Naive thymus-derived CD8-positive, alpha-beta T cell (primary cell): ENCODE results near the gene HIF1AN. TPM values are rescaled to one million over a fixed set of nuclear protein-coding genes. Genes with fewer than 3 reads are reported as not detected.
A peak's percentile ranks its signal among the peaks of the same experiment; 100 is the strongest.

Experiments used
- ATAC-seq, 2 donors: fragments of 150-1000 bp; cut with Tn5 transposase in 1 of 2; sonication (Bioruptor Pico), chemical (Tn5 transposase) in 1 of 2; 1 replicate in 1 of 2; 2 replicates in 1 of 2; pipeline ENCODE4 v1.10.0; 2021; ENCODE audit warnings: mild to moderate bottlenecking in 2 of 2, moderate library complexity in 2 of 2
- POLR2A ChIA-PET: fragments of 350-600 bp; sonication (Branson Sonifier 250); formaldehyde crosslinking; loops from one replicate; lab custom pipeline; 2021; ENCODE audit warnings: antibody characterized with exemption; lab: Charles Lee
- DNase-seq, 10 donors: peaks; one replicate each; pipeline versions ENCODE4 v3.0.0 to v3.0.0-alpha.2; 2020 to 2022
- H3K27ac Mint-ChIP-seq, 10 donors: one replicate each; pipeline ENCODE4 v1.8.0; 2020 to 2022; ENCODE audit warnings: mild to moderate bottlenecking in 10 of 10, mixed read lengths in 10 of 10, moderate library complexity in 4 of 10, inconsistent platforms in 1 of 10
- H3K27me3 Mint-ChIP-seq, 5 donors: one replicate each; pipeline ENCODE4 v1.8.0; 2021 to 2022; ENCODE audit warnings: mixed read lengths in 5 of 5
- H3K36me3 Mint-ChIP-seq, 3 donors: one replicate each; pipeline ENCODE4 v1.8.0; 2020 to 2022; ENCODE audit warnings: mixed read lengths in 3 of 3, mild to moderate bottlenecking in 2 of 3, inconsistent platforms in 1 of 3
- H3K4me1 Mint-ChIP-seq, 4 donors: one replicate each; pipeline ENCODE4 v1.8.0; 2021 to 2022; ENCODE audit warnings: mixed read lengths in 4 of 4
- H3K4me3 Mint-ChIP-seq, 10 donors: one replicate each; pipeline ENCODE4 v1.8.0; 2020 to 2022; ENCODE audit warnings: mild to moderate bottlenecking in 10 of 10, mixed read lengths in 10 of 10, moderate library complexity in 6 of 10, inconsistent platforms in 1 of 10
- H3K9me3 Mint-ChIP-seq, 9 donors: one replicate each; pipeline ENCODE4 v1.8.0; 2020 to 2022; ENCODE audit warnings: mixed read lengths in 9 of 9, mild to moderate bottlenecking in 3 of 9, inconsistent platforms in 1 of 9, moderate library complexity in 1 of 9
- polyA plus RNA-seq, 3 donors: library from polyadenylated mRNA; unstranded; fragments of 300-500 nt; fragmentation: Illumina TruSeq; gene quantifications; one replicate each; pipeline ENCODE4 v1.2.3, GENCODE V29; 2021
- total RNA-seq, 8 experiments: library from RNA in 2 of 8; stranded (reverse) in 2 of 8; gene quantifications; one replicate each; pipeline ENCODE4 v1.2.3 and lab custom pipeline; 2021 to 2026

Gene HIF1AN
- 10 to 100 TPM; 63.5 to 65.3 TPM for total RNA-seq
- polyA plus RNA-seq = 10 to 100 TPM; 24.7 to 28.6 (median 26.9) TPM
- 79.7 to 114 (median 91.5) reads per million in 6 experiments for total RNA-seq (lab: John Stamatoyannopoulos, UW)

DNA sequence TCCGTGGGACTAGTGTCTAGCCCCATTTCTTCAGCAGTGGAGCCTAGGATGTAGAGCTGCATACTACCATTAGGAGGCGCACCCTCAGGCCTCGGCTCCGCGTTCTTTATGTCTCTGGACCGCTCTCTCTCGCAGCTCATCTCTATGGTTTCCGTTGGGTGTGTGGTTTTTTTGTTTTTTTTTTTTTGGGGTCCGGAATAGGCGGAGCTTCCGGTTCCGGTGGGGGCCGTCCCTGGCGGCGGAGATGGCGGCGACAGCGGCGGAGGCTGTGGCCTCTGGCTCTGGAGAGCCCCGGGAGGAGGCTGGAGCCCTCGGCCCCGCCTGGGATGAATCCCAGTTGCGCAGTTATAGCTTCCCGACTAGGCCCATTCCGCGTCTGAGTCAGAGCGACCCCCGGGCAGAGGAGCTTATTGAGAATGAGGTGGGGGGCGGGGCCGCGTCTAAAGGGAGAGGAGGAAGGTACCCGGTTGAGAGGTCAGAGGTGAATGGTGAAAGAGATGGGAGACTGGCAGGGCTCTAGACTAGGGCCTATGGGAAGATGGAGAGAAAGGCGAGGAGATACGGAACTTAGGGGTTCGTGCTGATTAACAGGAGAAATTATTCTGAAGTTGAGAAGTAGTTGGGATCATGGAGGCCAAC is at the start of gene HIF1AN:
Gene HIF1AN (plus strand): TSS at position 229 of the 639 bp plus-strand sequence. CDS start 16 bp downstream, at position 245.
- peak; percentile 76 to 96 (median 90) for DNase-seq
- Mint-ChIP-seq H3K36me3 (peaks cover 0 to 28% (median 0%) of the 10 kb centered on the region in 3 donors), H3K4me3 (peak within 1 kb of the TSS in 3 of 10 donors; percentile 8 to 32 (median 15)), H3K9me3 (no peaks in the 10 kb centered on the region), H3K27me3 (no peaks in the 10 kb centered on the region), H3K27ac (peak within 1 kb of the TSS in 5 of 10 donors; percentile 25 to 74 (median 40)), H3K4me1 (peaks cover 11 to 29% (median 15%) of the 10 kb centered on the region in 4 donors)
- ATAC-seq = peak; percentile 97 to 98
- POLR2A ChIA-PET = interaction anchor here (0.6 to 1.6 kb wide), 15 partner anchors 9 to 397 kb away, joined by 3 to 16 read pairs (median 5); no protein-coding TSS in a partner anchor

DNA sequence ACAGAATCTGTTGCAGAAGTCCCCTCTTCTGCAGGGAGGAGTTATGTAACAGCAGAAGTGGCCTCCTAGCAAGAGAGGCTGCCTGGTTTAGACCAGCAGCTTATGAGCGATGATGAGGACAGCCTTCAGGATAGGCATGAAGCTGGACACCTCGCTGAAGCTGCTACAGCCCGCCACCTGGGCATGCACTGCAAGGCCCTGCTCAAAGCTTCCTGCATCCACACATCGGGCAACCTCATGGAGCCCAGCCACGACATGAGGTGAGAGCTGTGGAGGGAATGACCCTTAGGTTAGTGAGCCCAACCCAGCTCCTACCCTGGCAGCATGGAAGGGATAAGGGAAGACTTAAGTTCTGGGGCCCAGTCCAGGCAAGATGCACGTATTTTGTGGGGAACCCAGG is 48.2 kb upstream of the HIF1AN start:
- Mint-ChIP-seq H3K9me3 (no peaks in the 10 kb centered on the region), H3K27me3 (no peaks in the 10 kb centered on the region), H3K4me1 (peaks cover 4 to 15% (median 10%) of the 10 kb centered on the region in 4 donors), H3K4me3 (no peak overlapping the region), H3K36me3 (peaks cover 5 to 58% (median 22%) of the 10 kb centered on the region in 3 donors), H3K27ac (no peak overlapping the region)
- ATAC-seq = no peak
- POLR2A ChIA-PET = no interaction called here
- no peak for DNase-seq

DNA sequence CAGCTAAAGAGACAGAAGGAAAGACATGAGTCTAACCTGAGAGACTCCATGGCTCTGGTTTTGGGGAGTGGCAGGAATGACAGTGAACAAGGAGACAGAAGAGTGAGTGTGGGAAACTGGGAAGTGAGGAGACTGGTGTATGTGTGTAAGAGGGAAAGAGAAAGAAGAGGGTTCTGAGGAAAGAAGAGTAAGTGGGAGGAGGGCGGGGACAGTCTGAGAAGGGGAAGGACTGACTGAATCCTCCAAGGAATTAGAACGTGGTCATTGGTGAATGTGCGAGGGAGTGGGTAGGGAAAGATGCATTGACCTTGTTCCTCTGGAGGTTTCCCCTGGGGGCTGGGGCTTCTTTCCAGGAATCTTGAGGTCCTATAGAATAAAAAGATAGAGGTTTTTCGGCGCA is 46.3 kb upstream of the HIF1AN start:
- H3K27me3 Mint-ChIP-seq = no peaks in the 10 kb centered on the region
- POLR2A ChIA-PET = no interaction called here
- peaks cover 0 to 4% (median 2%) of the 10 kb centered on the region in 4 donors for H3K4me1 Mint-ChIP-seq
- no peak overlapping the region for H3K4me3 Mint-ChIP-seq
- H3K27ac Mint-ChIP-seq = peak overlapping the region in 3 of 10 donors; percentile 5 to 63 (median 30)
- peaks cover 5 to 76% (median 34%) of the 10 kb centered on the region in 3 donors for H3K36me3 Mint-ChIP-seq
- H3K9me3 Mint-ChIP-seq = no peaks in the 10 kb centered on the region
- no peak for ATAC-seq
- no peak for DNase-seq

DNA sequence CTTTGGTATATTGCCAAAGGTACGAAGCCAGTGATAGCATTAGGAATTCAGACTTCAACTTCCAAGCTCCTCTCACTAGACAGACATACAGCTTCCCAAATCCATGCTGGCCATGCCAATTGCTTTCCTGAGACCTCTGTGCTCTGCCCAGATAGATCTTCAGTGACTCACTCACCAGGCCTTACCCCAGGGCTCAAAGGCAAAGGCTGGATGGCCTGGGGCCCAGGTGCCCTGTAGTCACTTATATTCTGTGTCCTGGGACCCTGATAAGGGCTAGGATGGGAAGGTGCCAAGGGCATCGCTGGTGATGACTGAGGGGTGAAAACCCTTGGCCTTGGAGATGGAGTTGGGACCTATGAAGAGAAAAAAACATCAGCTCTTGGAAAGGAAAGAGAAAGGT is 45.2 kb upstream of the HIF1AN start:
- POLR2A ChIA-PET = no interaction called here
- no peaks in the 10 kb centered on the region for H3K27me3 Mint-ChIP-seq
- H3K4me1 Mint-ChIP-seq = peaks cover 0 to 5% (median 2%) of the 10 kb centered on the region in 4 donors
- H3K9me3 Mint-ChIP-seq = no peaks in the 10 kb centered on the region
- DNase-seq (no peak), ATAC-seq (no peak)
- peaks cover 5 to 86% (median 34%) of the 10 kb centered on the region in 3 donors for H3K36me3 Mint-ChIP-seq
- H3K4me3 Mint-ChIP-seq = no peak overlapping the region
- no peak overlapping the region for H3K27ac Mint-ChIP-seq

DNA sequence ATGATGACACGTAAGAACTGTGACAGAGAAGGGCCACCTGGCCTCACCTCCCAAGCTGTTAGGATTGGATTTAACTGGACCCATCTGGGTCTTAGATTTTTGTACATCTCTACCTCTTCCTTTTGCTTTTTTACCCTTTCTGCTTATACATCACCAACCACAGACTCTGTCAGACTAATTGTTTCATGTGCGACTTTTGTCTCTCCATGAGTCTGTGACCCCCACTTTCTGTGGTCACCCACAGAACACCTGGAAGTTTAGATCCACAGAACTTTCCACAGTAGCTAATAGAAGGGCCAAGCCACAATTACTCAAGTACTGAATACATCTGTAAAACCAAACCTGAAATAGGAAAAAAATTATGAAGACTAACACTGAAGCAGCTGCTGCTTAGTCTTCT is 39.2 kb upstream of the HIF1AN start:
- Mint-ChIP-seq H3K27me3 (no peaks in the 10 kb centered on the region), H3K27ac (peak overlapping the region in 2 of 10 donors; percentile 10 to 56), H3K4me3 (no peak overlapping the region), H3K4me1 (peaks cover 4 to 19% (median 14%) of the 10 kb centered on the region in 4 donors), H3K9me3 (no peaks in the 10 kb centered on the region), H3K36me3 (peaks cover 6 to 91% (median 49%) of the 10 kb centered on the region in 3 donors)
- ATAC-seq = no peak
- POLR2A ChIA-PET = interaction anchor here (0.7 to 1.1 kb wide), 3 partner anchors 12 to 22 kb away, joined by 3 read pairs; no protein-coding TSS in a partner anchor
- no peak for DNase-seq

DNA sequence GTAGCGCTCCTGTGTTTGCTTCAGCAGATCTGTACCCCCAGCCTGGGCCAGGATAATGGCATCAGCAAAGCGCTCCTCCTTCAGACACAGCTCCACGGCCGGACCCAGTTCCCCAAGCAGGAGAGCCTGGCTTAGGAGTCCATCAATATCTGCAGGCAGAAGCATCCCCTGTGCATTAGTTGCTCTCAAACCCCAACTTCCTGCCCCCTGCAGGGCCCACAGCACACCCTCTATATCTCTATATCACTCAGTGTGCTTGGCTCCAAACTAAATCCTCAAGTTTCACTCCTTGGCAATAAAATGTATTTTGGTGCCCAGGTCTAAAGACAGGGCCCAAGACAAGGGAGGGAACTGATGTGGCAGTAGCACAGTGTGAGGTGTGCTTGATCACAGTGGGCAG is 37.7 kb upstream of the HIF1AN start:
- Mint-ChIP-seq H3K9me3 (no peaks in the 10 kb centered on the region), H3K4me1 (peaks cover 4 to 25% (median 18%) of the 10 kb centered on the region in 4 donors), H3K36me3 (peaks cover 6 to 94% (median 47%) of the 10 kb centered on the region in 3 donors), H3K27me3 (no peaks in the 10 kb centered on the region), H3K4me3 (no peak overlapping the region), H3K27ac (peak overlapping the region in 1 of 10 donors; percentile 54)
- POLR2A ChIA-PET = no interaction called here
- no peak for ATAC-seq
- no peak for DNase-seq

DNA sequence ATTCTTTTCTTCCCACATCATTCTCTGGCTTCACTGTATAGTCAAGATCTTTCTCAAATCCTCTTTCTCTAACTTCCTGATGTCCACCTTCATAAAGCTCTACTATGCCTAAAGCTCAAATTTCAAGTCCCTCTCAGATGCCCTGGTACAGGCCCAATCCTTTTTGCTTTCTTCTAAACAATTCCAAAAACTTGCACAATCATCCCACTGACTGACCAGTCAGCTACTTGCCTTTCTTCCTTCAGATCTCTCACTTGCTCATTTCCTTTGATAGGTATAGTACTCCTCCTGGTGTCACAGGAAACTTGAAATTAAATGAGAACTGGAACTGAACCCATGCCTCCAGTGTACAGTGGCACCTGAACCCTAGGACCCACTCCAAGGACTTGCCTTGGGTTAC is 34.3 kb upstream of the HIF1AN start:
- no peaks in the 10 kb centered on the region for H3K27me3 Mint-ChIP-seq
- H3K4me1 Mint-ChIP-seq = peaks cover 10 to 43% (median 29%) of the 10 kb centered on the region in 4 donors

DNA sequence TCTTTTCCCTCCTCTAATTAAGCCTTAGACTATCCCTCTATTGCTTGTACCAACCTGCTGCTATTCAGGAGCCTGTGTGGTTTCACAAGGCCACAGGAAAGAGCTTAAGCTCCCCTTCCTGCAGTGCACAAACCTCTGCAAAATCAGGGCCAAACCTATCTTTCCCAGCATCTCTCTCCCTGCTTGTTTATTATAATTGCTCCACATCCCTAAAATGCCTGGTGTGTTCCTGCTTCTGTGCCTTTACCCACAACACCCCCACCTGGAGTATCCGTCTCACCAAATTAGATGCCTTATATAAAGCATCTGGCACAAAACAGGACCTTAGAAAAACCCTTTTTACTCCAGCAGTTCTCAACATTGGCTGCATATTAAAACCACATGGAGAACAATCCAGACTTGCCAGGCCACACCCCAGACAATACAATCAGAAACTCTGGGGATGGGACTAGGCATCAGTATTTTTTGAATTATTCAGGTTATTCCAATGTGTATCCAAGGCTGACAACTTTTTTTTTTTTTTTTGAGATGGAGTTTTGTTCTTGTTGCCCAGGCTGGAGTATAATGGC is 32.7 kb upstream of the HIF1AN start:
- ATAC-seq = no peak
- POLR2A ChIA-PET = no interaction called here
- H3K4me3 Mint-ChIP-seq = no peak overlapping the region

More for the DNA sequence above, 34.3 kb upstream of the HIF1AN start:
- Mint-ChIP-seq H3K4me3 (no peak overlapping the region), H3K27ac (peak overlapping the region in 2 of 10 donors; percentile 1 to 44), H3K9me3 (no peaks in the 10 kb centered on the region), H3K36me3 (peaks cover 6 to 87% (median 45%) of the 10 kb centered on the region in 3 donors)
- DNase-seq = no peak
- POLR2A ChIA-PET = no interaction called here
- ATAC-seq = no peak

DNA sequence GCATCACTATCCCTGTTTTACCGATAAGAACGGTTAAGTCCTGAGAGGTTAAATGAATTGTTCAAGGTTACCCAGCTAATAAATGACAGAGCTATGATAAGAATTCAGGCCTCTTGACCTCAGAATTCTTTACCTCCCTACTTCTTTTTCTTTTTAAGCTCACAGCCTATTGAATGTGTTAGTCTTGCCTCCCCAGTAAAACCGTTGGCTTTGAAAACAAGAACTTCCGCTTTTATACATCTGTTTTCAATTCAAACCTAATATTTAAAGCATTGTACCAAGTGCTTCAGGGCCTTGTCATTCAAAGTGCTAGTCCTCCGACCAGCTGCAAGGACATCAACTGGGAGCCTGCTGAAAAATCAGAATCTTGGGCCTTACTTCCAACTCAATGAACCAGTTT is 31.6 kb upstream of the HIF1AN start:
- POLR2A ChIA-PET = no interaction called here
- ATAC-seq (no peak), DNase-seq (no peak)
- Mint-ChIP-seq H3K36me3 (peaks cover 3 to 69% (median 39%) of the 10 kb centered on the region in 3 donors), H3K4me1 (peaks cover 28 to 59% (median 43%) of the 10 kb centered on the region in 4 donors), H3K4me3 (no peak overlapping the region), H3K9me3 (no peaks in the 10 kb centered on the region), H3K27me3 (no peaks in the 10 kb centered on the region), H3K27ac (peak overlapping the region in 2 of 10 donors; percentile 17 to 48)

More for the DNA sequence above, 32.7 kb upstream of the HIF1AN start:
- no peaks in the 10 kb centered on the region for H3K9me3 Mint-ChIP-seq
- DNase-seq = no peak
- H3K27me3 Mint-ChIP-seq = no peaks in the 10 kb centered on the region
- H3K4me1 Mint-ChIP-seq = peaks cover 25 to 58% (median 39%) of the 10 kb centered on the region in 4 donors
- peak overlapping the region in 2 of 10 donors; percentile 46 to 75 for H3K27ac Mint-ChIP-seq
- H3K36me3 Mint-ChIP-seq = peaks cover 6 to 78% (median 41%) of the 10 kb centered on the region in 3 donors

DNA sequence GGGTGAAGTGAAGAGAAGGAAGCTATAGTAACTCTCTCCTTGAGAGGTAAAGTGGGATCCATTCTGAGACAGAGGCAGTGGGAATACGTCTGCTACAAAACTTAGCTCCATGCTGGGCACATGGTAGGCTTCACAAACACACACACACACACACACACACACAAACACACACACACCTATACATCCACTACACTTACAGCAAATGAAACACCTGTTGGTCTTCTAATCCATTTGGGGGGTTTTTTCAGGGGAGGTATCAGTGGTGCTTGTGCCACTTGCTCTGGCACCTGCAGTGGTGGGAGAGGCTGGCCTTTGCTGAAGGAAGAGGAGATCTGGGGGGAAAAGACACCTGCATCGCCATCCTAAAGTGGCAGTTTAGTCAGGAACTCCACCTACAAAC is 30.6 kb upstream of the HIF1AN start:
- Mint-ChIP-seq H3K36me3 (peaks cover 0 to 58% (median 36%) of the 10 kb centered on the region in 3 donors), H3K9me3 (no peaks in the 10 kb centered on the region), H3K4me1 (peaks cover 30 to 62% (median 52%) of the 10 kb centered on the region in 4 donors), H3K4me3 (no peak overlapping the region), H3K27ac (peak overlapping the region in 4 of 10 donors; percentile 9 to 62 (median 37)), H3K27me3 (no peaks in the 10 kb centered on the region)
- POLR2A ChIA-PET = interaction anchor here (0.7 kb wide), 1 partner anchor 30 kb away, joined by 3 read pairs; the partner anchor contains the start of gene HIF1AN
- DNase-seq (no peak), ATAC-seq (no peak)

DNA sequence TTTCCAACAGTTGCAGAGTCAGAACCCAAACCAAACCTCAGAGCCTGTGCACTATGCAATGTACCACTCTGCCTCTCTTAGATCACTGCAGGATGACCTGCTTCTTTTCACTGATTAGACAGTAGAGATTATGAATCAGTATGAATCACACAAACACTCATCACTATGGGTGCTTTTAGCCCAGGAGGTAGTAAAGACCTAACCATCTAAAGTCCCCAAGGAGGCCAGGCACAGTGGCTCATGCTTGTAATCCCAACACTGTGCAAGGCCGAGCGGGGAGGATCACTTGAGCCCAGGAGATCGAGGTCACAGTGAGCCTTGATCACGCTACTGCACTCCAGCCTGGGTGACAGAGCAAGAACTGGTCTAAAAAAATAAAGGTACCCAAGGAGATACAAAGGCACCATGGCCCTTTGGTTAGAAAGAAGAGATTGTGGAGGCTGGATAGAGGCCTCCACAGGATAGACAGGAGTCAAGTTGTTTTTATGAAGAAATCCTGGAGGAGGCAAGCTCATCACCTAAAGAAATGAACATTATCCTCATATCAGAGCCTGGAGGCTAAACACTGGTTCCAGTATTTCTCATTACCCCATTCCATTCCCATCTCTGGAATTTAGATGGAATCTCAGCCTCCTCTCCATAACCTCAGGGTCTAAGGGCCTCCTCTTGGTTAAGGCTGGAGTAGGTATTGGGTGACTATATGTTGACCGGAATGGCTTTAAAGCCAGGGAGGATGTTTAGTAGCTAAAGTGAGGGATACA is 29.0 kb upstream of the HIF1AN start:
- Mint-ChIP-seq H3K4me3 (peak overlapping the region in 9 of 10 donors; percentile 10 to 64 (median 50)), H3K27me3 (no peaks in the 10 kb centered on the region), H3K36me3 (peaks cover 0 to 43% (median 24%) of the 10 kb centered on the region in 3 donors), H3K27ac (peak overlapping the region; percentile 28 to 100 (median 76)), H3K9me3 (no peaks in the 10 kb centered on the region), H3K4me1 (peaks cover 39 to 78% (median 68%) of the 10 kb centered on the region in 4 donors)
- ATAC-seq = no peak
- no peak for DNase-seq
- POLR2A ChIA-PET = no interaction called here

DNA sequence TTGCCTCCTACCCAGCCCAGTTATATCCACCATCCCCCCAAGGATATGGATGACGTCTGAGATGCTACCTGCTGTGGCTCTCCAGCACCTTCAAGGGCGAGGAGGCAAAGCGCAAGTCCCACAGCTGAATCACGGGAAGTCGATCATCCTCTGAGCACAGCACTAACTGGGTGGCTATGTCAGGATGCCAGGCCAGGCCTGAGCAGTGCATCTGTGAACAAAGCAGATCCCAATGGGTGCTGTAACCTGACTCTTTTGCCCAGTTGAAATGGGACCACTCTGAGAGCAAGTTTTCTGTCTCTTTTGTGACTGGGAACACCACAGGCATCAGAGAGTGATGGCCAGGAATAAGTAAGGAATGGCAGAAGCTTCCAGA is 28.4 kb upstream of the HIF1AN start:
- peak in 1 of 10 donors; percentile 25 for DNase-seq
- H3K27ac Mint-ChIP-seq = peak overlapping the region in 9 of 10 donors; percentile 49 to 100 (median 82)
- H3K9me3 Mint-ChIP-seq = no peaks in the 10 kb centered on the region
- H3K36me3 Mint-ChIP-seq = peaks cover 0 to 37% (median 23%) of the 10 kb centered on the region in 3 donors
- no peak for ATAC-seq
- H3K27me3 Mint-ChIP-seq = no peaks in the 10 kb centered on the region
- peak overlapping the region in 9 of 10 donors; percentile 2 to 64 (median 50) for H3K4me3 Mint-ChIP-seq
- peaks cover 42 to 84% (median 74%) of the 10 kb centered on the region in 4 donors for H3K4me1 Mint-ChIP-seq
- POLR2A ChIA-PET = interaction anchor here (1.3 to 1.8 kb wide), 2 partner anchors 28 to 73 kb away, joined by 3 to 6 read pairs; partner anchors contain the start of gene HIF1AN
